Mammary epithelial cell (primary cell): ENCODE results near the gene CTIF.

Experiments
- CTCF ChIP-seq, 2 donors: IDR thresholded peaks in 1 of 2; conservative IDR thresholded peaks in 1 of 2; 2 replicates each; pipeline ENCODE4 v1.5.1; 2011 to 2012; ENCODE audit warnings: inconsistent platforms in 2 of 2, low read length in 2 of 2, mild to moderate bottlenecking in 2 of 2, control low read depth in 1 of 2, low read depth in 1 of 2; ENCODE audit not compliant: insufficient read depth in 1 of 2; ENCODE audit errors: extremely low read depth in 1 of 2
- EZH2 ChIP-seq: IDR thresholded peaks from 2 replicates; pipeline ENCODE4 v1.6.1; 2012; ENCODE audit warnings: low read length, inconsistent platforms, borderline replicate concordance

- no peak for TF ChIP-seq CTCF (conservative IDR thresholded peaks at IDR 0.05 in 1 of 2, IDR thresholded peaks at IDR 0.05 in 1 of 2; ENCODE audit: extremely low read depth in 1 of 2, insufficient read depth in 1 of 2, low read depth in 1 of 2, low read length in 2 of 2)
- TF ChIP-seq EZH2 = no peak
These were observed 255.6 kb downstream of the CTIF start for GRCh38 chr18:48794251-48794970.
